OCI-LY3 (cell line): ENCODE results near the gene DLG1.
"Not testable (repeated sequence)": the region's sequence is repeated elsewhere in the genome, so short reads cannot be mapped to it uniquely, and the experiment has no call there.

Experiments used
- H2AFZ ChIP-seq: fragments of 200-600, 300-600 bp; shearing (Covaris generic); 2 replicates; pipeline ENCODE4 v1.6.0; 2014; ENCODE audit warnings: antibody characterized with exemption, low read depth, low read length
- H3K27ac ChIP-seq: fragments of 200-600, 300-600 bp; sonication (generic); 2 replicates; pipeline ENCODE4 v1.5.1; 2014; ENCODE audit warnings: mild to moderate bottlenecking, low read length, moderate library complexity, mixed read lengths
- H3K27me3 ChIP-seq: fragments of 200-600, 300-600 bp; sonication (generic); 2 replicates; pipeline ENCODE4 v1.6.1; 2014; ENCODE audit warnings: low read depth, low read length, mixed read lengths
- H3K36me3 ChIP-seq: fragments of 200-600, 300-600 bp; sonication (generic); replicated peaks from 2 replicates; pipeline ENCODE3; 2014; ENCODE audit warnings: low read depth, low read length, mixed read lengths
- H3K4me1 ChIP-seq: fragments of 300-600, 200-600 bp; sonication (generic); 2 replicates; pipeline ENCODE4 v1.6.1; 2014; ENCODE audit warnings: low read length, mixed read lengths
- H3K4me2 ChIP-seq: fragments of 200-600, 300-600 bp; sonication (generic); 2 replicates; pipeline ENCODE4 v1.6.1; 2014; ENCODE audit warnings: low read length, mixed read lengths
- H3K4me3 ChIP-seq: fragments of 300-600, 200-600 bp; sonication (generic); 2 replicates; pipeline ENCODE4 v1.5.1; 2014; ENCODE audit warnings: antibody characterized with exemption, mild to moderate bottlenecking, low read length, moderate library complexity
- H3K79me2 ChIP-seq: fragments of 300-600, 200-600 bp; shearing (Covaris generic); 2 replicates; pipeline ENCODE4 v1.6.1; 2014; ENCODE audit warnings: mild to moderate bottlenecking, low read length, mixed read lengths
- H3K9ac ChIP-seq: fragments of 300-600, 200-600 bp; shearing (Covaris generic); 2 replicates; pipeline ENCODE4 v1.6.0; 2014; ENCODE audit warnings: mild to moderate bottlenecking, low read length, moderate library complexity
- H3K9me3 ChIP-seq: fragments of 200-600, 300-600 bp; shearing (Covaris generic); 2 replicates; pipeline ENCODE4 v1.6.1; 2014; ENCODE audit warnings: low read length, mixed read lengths; ENCODE audit not compliant: insufficient read depth
- H4K20me1 ChIP-seq: fragments of 200-600, 300-600 bp; sonication (generic); 2 replicates; pipeline ENCODE4 v1.6.1; 2016; ENCODE audit warnings: low read length, mixed read lengths; ENCODE audit not compliant: insufficient read depth
- EZH2phosphoT487 ChIP-seq: fragments of 200-600 bp; shearing (Covaris generic); IDR thresholded peaks from 2 replicates; pipeline ENCODE4 v1.6.1; 2018; ENCODE audit warnings: antibody characterized with exemption, mixed run types, low read depth
- TF ChIP-seq, protein P1 (sequence below): fragments of 200-600, 300-600 bp; sonication (generic); IDR thresholded peaks from 2 replicates; pipeline ENCODE4 v1.5.1; 2014; ENCODE audit warnings: antibody characterized with exemption, low read length, low read depth

The DLG1 gene

DNA sequence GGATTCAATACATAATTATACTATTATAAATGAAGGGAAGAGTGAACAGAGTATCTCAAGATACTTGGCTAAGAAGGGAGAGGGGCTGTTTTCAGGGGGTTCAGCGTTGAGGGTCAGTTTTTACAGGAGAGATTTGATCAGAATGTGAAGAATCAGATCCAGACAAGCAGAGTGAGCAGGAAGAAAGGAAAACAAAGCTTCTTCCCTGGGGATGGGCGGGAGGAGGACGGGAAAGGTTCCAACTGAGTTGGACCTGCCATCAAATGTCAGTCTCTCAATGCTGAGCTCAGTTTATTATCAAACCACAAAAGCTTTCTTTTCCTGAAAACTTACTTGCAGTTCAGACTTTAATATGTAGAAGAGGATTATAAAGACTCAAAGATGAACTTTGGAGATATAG is 262.8 kb downstream of the DLG1 start:
- no peak overlapping the region for H3K27ac ChIP-seq
- H4K20me1 ChIP-seq: no peaks in the 10 kb centered on the region
- H3K9me3 ChIP-seq: no peaks in the 10 kb centered on the region
- H3K4me1 ChIP-seq: peaks cover 19% of the 10 kb centered on the region
- no peak overlapping the region for H2AFZ ChIP-seq
- no peak overlapping the region for H3K9ac ChIP-seq
- TF ChIP-seq, protein P1, sequence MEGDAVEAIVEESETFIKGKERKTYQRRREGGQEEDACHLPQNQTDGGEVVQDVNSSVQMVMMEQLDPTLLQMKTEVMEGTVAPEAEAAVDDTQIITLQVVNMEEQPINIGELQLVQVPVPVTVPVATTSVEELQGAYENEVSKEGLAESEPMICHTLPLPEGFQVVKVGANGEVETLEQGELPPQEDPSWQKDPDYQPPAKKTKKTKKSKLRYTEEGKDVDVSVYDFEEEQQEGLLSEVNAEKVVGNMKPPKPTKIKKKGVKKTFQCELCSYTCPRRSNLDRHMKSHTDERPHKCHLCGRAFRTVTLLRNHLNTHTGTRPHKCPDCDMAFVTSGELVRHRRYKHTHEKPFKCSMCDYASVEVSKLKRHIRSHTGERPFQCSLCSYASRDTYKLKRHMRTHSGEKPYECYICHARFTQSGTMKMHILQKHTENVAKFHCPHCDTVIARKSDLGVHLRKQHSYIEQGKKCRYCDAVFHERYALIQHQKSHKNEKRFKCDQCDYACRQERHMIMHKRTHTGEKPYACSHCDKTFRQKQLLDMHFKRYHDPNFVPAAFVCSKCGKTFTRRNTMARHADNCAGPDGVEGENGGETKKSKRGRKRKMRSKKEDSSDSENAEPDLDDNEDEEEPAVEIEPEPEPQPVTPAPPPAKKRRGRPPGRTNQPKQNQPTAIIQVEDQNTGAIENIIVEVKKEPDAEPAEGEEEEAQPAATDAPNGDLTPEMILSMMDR: no peak
- TF ChIP-seq EZH2phosphoT487: no peak
- H3K79me2 ChIP-seq: no peaks in the 10 kb centered on the region
- no peak overlapping the region for H3K4me3 ChIP-seq
- no peaks in the 10 kb centered on the region for H3K27me3 ChIP-seq
- H3K36me3 ChIP-seq: no peaks in the 10 kb centered on the region
- H3K4me2 ChIP-seq: no peak overlapping the region

DNA sequence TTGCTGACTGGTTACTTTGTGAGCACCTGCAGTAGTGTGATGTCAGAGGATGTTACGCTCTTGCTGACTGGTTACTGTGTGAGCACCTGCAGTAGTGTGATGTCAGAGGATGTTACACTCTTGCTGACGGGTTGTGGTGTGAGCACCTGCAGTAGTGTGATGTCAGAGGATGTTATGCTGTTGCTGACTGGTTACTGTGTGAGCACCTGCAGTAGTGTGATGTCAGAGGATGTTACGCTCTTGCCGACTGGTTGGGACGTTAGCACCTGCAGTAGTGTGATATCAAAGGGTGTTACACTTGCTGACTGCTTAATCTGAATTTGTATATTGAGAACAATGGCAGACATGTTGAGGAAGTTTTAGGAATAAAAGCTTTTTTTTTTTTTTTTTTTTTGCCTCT is 263.6 kb downstream of the DLG1 start:
- H3K9me3 ChIP-seq, H3K36me3 ChIP-seq: not testable (repeated sequence)

DNA sequence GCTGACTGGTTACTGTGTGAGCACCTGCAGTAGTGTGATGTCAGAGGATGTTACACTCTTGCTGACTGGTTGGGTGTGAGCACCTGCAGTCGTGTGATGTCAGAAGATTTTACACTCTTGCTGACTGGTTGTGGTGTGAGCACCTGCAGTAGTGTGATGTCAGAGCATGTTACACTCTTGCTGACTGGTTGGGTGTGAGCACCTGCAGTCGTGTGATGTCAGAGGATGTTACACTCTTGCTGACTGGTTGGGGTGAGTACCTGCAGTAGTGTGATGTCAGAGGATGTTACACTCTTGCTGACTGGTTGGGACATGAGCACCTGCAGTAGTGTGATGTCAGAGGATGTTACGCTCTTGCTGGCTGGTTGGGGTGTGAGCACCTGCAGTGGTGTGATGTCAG is 264.6 kb downstream of the DLG1 start:
- H3K79me2 ChIP-seq, H3K27me3 ChIP-seq, H3K9me3 ChIP-seq, H3K9ac ChIP-seq, H4K20me1 ChIP-seq, H3K4me3 ChIP-seq, H3K4me2 ChIP-seq, H2AFZ ChIP-seq, H3K36me3 ChIP-seq, H3K27ac ChIP-seq: not testable (repeated sequence)
- H3K4me1 ChIP-seq: peaks cover 19% of the 10 kb centered on the region

More for the DNA sequence above, 263.6 kb downstream of the DLG1 start:
- not testable (repeated sequence) for H3K79me2 ChIP-seq, H3K4me2 ChIP-seq, H4K20me1 ChIP-seq, H3K4me3 ChIP-seq, H3K27me3 ChIP-seq, H3K9ac ChIP-seq, H2AFZ ChIP-seq, H3K27ac ChIP-seq
- peaks cover 19% of the 10 kb centered on the region for H3K4me1 ChIP-seq

GRCh38 chr3:197031315-197032285 is 266.8 kb downstream of the DLG1 start:
- TF ChIP-seq, protein P1: no peak
- TF ChIP-seq EZH2phosphoT487: no peak
- H3K4me2 ChIP-seq: no peak overlapping the region
- H3K27me3 ChIP-seq: no peaks in the 10 kb centered on the region
- H3K4me1 ChIP-seq: peaks cover 18% of the 10 kb centered on the region
- peaks cover 18% of the 10 kb centered on the region for H3K79me2 ChIP-seq
- H3K9me3 ChIP-seq: no peaks in the 10 kb centered on the region
- no peak overlapping the region for H2AFZ ChIP-seq
- H3K9ac ChIP-seq: no peak overlapping the region
- H4K20me1 ChIP-seq: no peaks in the 10 kb centered on the region
- peaks cover 6% of the 10 kb centered on the region for H3K36me3 ChIP-seq
- no peak overlapping the region for H3K4me3 ChIP-seq
- no peak overlapping the region for H3K27ac ChIP-seq
